ENCODE results near the gene PARP8.
"Not testable (repeated sequence)": the region's sequence is repeated elsewhere in the genome, so short reads cannot be mapped to it uniquely, and the experiment has no call there.

The PARP8 gene

DNA sequence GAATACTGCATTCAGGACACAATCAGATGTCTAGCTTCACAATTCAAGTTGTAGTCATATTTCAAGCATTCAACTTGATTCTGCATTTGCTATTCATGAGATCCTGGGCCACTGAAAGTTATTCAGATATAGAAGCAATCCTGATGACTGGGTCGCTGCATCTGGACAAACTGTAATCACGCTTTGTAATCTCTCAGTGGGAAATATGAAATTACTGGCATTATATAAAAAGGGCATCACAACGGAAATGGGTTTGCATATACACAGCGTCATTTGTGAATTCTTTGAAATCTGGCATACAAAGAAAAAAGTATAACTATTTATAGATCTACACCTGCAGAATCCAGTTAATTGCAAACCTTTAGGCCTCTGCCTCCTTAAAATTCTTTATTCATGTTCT lies 102.2 kb downstream of the PARP8 start:
- TF ChIP-seq, protein P1, sequence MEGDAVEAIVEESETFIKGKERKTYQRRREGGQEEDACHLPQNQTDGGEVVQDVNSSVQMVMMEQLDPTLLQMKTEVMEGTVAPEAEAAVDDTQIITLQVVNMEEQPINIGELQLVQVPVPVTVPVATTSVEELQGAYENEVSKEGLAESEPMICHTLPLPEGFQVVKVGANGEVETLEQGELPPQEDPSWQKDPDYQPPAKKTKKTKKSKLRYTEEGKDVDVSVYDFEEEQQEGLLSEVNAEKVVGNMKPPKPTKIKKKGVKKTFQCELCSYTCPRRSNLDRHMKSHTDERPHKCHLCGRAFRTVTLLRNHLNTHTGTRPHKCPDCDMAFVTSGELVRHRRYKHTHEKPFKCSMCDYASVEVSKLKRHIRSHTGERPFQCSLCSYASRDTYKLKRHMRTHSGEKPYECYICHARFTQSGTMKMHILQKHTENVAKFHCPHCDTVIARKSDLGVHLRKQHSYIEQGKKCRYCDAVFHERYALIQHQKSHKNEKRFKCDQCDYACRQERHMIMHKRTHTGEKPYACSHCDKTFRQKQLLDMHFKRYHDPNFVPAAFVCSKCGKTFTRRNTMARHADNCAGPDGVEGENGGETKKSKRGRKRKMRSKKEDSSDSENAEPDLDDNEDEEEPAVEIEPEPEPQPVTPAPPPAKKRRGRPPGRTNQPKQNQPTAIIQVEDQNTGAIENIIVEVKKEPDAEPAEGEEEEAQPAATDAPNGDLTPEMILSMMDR (conservative IDR thresholded peaks at IDR 0.05; ENCODE audit: low read depth, low read length), result no peak
- no peak overlapping the region for H3K4me3 ChIP-seq (ENCODE audit: low read length)
- DNase-seq (ENCODE audit: low read depth), result no peak

DNA sequence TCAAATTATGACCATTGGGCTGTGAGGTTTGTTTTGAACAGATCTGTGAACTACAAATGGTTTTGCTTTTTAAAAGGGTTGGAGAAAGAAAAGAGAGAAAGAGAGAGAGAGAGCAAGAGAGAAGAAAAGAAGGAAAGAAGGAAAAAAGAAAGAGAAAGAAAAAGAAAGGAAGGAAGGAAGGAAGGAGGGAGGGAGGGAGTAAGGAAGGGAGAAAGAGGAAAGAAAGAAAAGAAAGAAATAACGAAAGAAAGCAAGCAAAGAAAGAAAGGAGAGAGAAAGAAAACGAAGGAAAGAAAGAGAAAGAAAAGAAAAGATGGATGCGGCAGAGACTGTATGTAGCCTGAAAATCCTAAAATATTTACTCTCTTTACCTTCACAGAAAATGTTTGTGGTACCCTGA lies 104.0 kb downstream of the PARP8 start:
- no peak for DNase-seq (ENCODE audit: low read depth)
- H3K4me3 ChIP-seq (ENCODE audit: low read length), result no peak overlapping the region
- TF ChIP-seq, protein P1 (conservative IDR thresholded peaks at IDR 0.05; ENCODE audit: low read depth, low read length), result no peak

DNA sequence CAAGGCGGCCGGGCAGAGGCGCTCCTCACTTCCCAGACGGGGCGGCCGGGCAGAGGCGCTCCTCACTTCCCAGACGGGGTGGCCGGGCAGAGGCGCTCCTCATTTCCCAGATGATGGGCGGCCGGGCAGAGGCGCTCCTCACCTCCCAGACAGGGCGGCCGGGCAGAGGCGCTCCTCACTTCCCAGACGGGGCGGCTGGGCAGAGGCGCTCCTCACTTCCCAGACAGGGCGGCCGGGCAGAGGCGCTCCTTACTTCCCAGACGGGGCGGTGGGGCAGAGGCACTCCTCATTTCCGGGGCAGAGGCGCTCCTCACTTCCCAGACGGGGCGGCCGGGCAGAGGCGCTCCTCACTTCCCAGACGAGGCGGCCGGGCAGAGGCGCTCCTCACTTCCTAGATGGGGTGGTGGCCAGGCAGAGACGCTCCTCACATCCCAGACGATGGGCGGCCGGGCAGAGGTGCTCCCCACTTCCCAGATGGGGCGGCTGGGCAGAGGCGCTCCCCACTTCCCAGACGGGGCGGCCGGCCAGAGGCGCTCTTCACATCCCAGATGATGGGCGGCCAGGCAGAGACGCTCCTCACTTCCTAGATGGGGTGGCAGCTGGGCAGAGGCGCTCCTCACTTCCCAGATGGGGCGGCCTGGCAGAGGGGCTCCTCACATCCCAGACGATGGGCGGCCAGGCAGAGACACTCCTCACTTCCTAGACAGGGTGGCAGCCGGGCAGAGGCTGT lies 108.2 kb downstream of the PARP8 start:
- H3K4me3 ChIP-seq (ENCODE audit: low read length); DNase-seq (ENCODE audit: low read depth): not testable (repeated sequence)

DNA sequence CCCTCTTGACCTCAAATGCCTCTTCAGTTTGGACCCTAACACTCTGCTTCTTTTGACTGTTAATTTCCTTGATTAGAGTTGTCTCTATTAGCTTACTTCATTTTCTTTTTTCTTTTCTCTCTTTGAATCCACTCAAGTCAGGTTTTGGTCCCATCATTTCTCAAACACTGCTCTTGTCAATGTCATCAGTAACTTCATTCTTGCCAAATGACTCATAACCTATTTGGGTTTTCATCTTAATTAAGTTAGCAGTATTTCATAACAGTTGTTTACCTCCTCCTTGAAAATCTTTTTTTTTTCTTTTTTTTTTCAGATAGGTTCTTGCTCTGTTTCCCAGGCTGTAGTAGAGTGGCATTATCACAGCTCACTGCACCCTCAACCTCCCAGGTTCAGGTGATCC lies 119.6 kb downstream of the PARP8 start:
- TF ChIP-seq, protein P1 (conservative IDR thresholded peaks at IDR 0.05; ENCODE audit: low read depth, low read length), result no peak
- no peak for DNase-seq (ENCODE audit: low read depth)
- H3K4me3 ChIP-seq (ENCODE audit: low read length), result no peak overlapping the region

DNA sequence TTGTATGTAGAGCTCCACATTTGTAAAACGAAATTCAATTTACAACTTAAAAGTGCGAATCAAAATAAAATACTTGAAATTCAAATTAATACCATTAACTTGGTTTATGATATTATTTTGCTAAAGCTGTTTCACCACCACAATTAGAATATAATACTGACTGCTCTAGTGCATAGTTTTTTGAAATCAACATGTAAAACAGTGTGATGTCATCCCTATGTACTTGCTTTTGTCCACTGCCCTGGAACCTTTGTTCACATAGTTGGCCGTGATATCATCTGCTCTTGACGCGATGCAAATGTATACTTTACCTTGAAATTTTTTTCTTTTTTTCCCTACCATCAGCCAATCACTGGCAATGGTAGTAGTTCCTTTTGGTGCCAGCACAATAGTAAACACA lies 125.4 kb downstream of the PARP8 start:
- H3K4me3 ChIP-seq (ENCODE audit: low read length), result no peak overlapping the region
- no peak for DNase-seq (ENCODE audit: low read depth)

DNA sequence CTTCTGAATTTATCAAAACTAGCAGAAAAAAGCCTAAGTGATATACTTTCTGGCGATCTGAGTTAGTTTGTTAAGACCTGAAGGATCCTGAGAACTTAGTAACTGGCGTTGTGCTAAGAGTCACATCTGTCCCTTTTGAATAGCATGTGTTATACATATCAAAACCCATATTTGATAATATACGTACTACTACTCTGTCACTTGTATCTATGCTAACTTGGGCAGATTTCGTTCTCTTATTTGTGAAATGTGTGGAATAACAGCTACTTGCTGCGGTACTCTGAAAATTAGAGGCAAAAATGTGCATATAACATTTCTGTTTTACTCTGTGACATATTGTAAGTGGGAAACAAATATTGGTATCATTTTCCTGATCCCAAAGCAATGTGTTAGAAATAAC lies 126.4 kb downstream of the PARP8 start:
- H3K4me3 ChIP-seq (ENCODE audit: low read length), result no peak overlapping the region
- TF ChIP-seq, protein P1 (conservative IDR thresholded peaks at IDR 0.05; ENCODE audit: low read depth, low read length), result no peak

More for the DNA sequence above, 125.4 kb downstream of the PARP8 start:
- TF ChIP-seq, protein P1 (conservative IDR thresholded peaks at IDR 0.05; ENCODE audit: low read depth, low read length), result no peak

DNA sequence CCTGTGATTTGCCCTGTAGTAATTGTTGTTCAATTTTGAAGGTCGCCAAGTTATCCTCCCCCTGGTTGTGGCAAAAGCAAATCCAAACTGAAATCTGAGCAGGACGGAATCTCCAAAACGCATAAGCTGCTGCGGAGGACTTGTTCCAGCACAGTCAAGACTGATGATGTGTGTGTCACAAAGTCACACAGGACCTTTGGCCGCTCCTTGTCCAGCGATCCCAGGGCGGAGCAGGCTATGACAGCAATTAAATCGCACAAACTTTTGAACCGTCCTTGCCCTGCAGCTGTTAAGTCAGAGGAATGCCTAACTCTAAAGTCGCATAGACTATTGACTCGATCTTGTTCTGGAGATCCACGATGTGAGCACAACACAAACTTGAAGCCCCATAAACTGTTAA lies 128.4 kb downstream of the PARP8 start:
- TF ChIP-seq, protein P1 (conservative IDR thresholded peaks at IDR 0.05; ENCODE audit: low read depth, low read length), result no peak
- H3K4me3 ChIP-seq (ENCODE audit: low read length), result no peak overlapping the region

More for the DNA sequence above, 126.4 kb downstream of the PARP8 start:
- DNase-seq (ENCODE audit: low read depth), result no peak

More for the DNA sequence above, 128.4 kb downstream of the PARP8 start:
- no peak for DNase-seq (ENCODE audit: low read depth)

Data from retinal pigment epithelial cell (primary cell).